Measurements from ENCODE around the gene PTPRM.

PTPRM gene

GRCh38 chr18:7600036-7600435 lies 32.9 kb downstream of the PTPRM start:
- DNase-seq (ENCODE audit: insufficient read length, low spot score) = no peak
- TF ChIP-seq POLR2A (IDR thresholded peaks at IDR 0.05; ENCODE audit: low read depth, low read length) = no peak
- no peak for FAIRE-seq

- DNase-seq (ENCODE audit: insufficient read length, low spot score) = no peak
- no peak for FAIRE-seq
- TF ChIP-seq POLR2A (IDR thresholded peaks at IDR 0.05; ENCODE audit: low read depth, low read length) = no peak
These were observed 33.6 kb downstream of the PTPRM start for GRCh38 chr18:7600528-7601245.

DNA sequence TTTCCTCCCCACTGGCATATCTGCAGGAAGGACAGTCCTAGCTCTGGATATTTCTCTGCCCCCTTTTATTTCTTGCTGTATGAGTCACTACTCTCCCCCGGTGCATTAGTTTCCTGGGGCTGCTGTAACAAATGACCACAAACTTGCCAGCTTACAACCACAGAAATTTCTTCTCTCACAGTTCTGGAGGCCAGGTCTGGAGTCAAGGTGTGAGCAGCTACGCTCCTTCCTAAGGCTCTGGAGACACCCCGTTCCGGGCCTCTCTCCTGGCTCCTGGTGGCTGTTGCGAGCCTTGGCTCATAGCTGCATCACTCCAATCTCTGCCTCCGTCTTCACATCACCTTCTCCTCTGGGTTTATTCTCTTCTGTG lies 34.1 kb downstream of the PTPRM start:
- peak; percentile 97 for FAIRE-seq
- TF ChIP-seq POLR2A (IDR thresholded peaks at IDR 0.05; ENCODE audit: low read depth, low read length) = no peak
- DNase-seq (ENCODE audit: insufficient read length, low spot score) = peak; percentile 32

DNA sequence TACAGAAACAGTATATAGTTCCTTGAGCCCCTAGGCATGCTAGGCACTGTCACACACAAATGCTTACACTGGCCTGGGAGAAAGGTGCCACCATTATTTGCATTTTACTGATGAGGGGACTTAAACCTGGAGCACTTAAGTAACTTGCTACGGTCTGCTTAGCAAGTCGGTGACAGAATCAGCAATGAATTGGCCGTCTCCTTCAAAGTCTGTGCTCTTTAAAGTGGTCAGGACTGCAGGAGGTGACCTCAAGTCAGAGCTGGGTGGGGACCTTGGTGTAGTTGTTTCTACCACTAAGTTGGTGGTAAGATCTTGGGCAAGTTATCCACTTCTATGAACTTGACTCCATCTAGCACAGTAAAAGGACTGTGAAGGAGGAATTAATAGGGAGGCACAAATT lies 34.8 kb downstream of the PTPRM start:
- no peak for DNase-seq (ENCODE audit: insufficient read length, low spot score)
- FAIRE-seq = no peak
- TF ChIP-seq POLR2A (IDR thresholded peaks at IDR 0.05; ENCODE audit: low read depth, low read length) = no peak

DNA sequence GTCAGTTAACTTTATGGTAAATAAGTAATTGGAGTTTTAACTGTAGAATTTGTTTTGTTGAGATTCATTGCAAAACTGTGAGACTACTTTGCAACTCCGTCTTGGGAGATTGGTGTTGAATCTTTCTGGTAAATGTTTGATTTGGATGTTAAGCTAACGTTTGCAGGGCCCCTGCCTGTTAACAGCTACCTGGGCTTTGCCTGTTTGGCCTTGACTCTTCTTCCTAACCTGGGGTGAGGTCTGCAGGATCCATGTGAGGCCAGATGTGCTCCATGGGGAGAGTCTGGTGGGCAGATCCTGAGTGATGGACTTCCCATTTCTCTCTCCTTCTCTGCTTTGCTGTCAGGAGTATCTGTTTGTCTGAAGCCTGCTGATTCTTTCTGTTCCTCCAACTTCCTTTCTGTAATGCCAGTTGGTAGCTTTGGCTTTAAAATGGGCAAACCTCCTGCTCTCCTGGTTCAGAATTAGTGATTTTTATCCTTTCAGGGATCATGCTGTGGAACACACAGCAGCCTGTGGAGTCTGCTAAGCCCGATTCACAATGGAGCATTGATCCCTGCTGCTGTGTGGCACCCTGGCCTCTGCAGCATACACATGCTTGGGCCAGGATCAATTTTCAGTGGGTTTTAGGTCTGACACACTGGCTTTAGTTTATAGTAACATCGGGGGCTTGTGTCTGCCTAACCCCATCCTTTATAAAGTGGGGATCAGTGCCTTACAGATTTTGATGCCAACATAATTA lies 36.3 kb downstream of the PTPRM start:
- TF ChIP-seq POLR2A (IDR thresholded peaks at IDR 0.05; ENCODE audit: low read depth, low read length) = no peak
- DNase-seq (ENCODE audit: insufficient read length, low spot score) (no peak), FAIRE-seq (no peak)

- FAIRE-seq = no peak
These were observed 37.2 kb downstream of the PTPRM start for GRCh38 chr18:7604361-7604760.

DNA sequence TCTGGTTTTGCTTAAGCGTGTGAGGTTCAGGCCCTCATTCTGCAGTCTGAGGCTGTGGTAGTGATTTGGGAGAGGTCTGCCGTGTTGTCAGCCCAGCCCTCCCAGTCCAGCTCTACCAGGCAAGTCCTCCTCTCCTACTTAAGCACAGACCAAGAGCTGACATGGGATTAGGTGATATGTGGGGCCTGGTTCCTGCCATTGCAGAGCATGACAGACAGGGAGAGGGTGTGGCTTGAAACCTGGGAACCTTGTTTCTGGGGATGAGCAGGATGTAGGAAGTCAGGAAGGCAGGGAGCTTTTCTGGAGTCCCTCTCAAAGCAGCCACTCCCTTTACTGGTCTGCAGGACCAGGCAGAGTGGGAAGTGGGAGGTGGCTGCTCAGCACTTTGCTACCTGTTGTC lies 38.6 kb downstream of the PTPRM start:
- DNase-seq (ENCODE audit: insufficient read length, low spot score) (no peak), FAIRE-seq (no peak)
- TF ChIP-seq POLR2A (IDR thresholded peaks at IDR 0.05; ENCODE audit: low read depth, low read length) = no peak

More at GRCh38 chr18:7604361-7604760, 37.2 kb downstream of the PTPRM start:
- no peak for TF ChIP-seq POLR2A (IDR thresholded peaks at IDR 0.05; ENCODE audit: low read depth, low read length)
- DNase-seq (ENCODE audit: insufficient read length, low spot score) = no peak

- FAIRE-seq = no peak
- TF ChIP-seq POLR2A (IDR thresholded peaks at IDR 0.05; ENCODE audit: low read depth, low read length) = no peak
- DNase-seq (ENCODE audit: insufficient read length, low spot score) = no peak
These were observed 40.5 kb downstream of the PTPRM start for GRCh38 chr18:7607540-7608173.

DNA sequence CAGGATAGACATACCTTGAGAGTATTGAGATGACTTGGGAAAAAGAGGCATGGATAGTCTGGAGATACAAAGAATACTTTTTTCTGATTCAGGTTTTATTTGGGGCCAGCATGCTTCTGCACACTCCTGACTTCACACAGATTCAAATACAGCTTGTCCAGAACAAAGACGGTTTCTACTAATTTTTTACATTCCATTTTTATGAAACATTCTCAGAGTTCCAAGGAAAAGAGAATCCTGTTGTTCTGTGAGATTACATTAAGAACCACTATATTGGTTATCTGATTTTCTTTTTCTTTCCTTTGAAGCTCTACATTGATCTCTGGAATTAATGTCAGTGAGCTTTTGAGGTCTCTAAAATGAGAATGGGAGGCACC lies 41.0 kb downstream of the PTPRM start:
- no peak for TF ChIP-seq POLR2A (IDR thresholded peaks at IDR 0.05; ENCODE audit: low read depth, low read length)
- no peak for FAIRE-seq

DNA sequence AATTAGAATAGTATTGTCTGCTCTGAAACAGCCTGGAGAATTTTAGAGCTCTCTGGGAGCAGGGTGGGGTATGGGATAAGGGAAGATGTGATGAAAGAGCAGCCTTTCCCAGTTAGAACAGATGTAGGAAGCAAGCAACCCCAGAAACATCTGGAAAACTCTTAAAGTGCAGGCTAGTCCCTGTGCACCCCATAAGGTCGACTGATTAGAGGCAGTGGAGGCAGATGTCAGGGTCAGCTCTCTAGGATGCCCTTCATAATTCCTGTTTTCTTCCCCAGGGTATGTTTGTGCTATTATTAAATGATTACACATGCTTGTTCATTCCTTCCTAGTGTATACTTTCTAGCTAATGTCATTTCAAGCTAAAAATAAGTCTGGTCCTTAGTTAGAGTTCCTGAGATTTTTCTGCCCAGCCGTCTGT lies 41.7 kb downstream of the PTPRM start:
- DNase-seq (ENCODE audit: insufficient read length, low spot score) (no peak), FAIRE-seq (no peak)
- TF ChIP-seq POLR2A (IDR thresholded peaks at IDR 0.05; ENCODE audit: low read depth, low read length) = no peak

More for the DNA sequence above, 41.0 kb downstream of the PTPRM start:
- DNase-seq (ENCODE audit: insufficient read length, low spot score) = no peak

GRCh38 chr18:7609617-7610016 lies 42.5 kb downstream of the PTPRM start:
- DNase-seq (ENCODE audit: insufficient read length, low spot score) (no peak), FAIRE-seq (no peak)
- TF ChIP-seq POLR2A (IDR thresholded peaks at IDR 0.05; ENCODE audit: low read depth, low read length) = no peak

DNA sequence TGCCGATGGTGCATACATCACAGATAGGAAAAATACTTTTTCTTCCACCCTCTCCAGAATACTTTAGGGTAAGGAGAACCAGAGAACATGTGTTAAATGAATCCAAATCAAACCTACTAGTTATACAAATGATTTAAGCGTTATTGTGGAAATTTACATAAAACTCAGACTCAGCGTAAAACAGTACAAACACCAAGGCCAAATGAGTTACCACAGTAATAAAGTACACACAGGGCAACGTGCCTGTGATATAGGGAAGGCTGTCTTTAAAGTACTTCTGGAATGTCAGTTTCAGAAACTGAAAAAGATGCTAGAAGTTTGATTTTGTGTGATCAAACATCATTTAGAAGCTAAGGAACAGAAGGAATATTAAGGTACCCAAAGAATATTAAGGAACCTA lies 46.9 kb downstream of the PTPRM start:
- FAIRE-seq = no peak
- DNase-seq (ENCODE audit: insufficient read length, low spot score) = no peak
- no peak for TF ChIP-seq POLR2A (IDR thresholded peaks at IDR 0.05; ENCODE audit: low read depth, low read length)

DNA sequence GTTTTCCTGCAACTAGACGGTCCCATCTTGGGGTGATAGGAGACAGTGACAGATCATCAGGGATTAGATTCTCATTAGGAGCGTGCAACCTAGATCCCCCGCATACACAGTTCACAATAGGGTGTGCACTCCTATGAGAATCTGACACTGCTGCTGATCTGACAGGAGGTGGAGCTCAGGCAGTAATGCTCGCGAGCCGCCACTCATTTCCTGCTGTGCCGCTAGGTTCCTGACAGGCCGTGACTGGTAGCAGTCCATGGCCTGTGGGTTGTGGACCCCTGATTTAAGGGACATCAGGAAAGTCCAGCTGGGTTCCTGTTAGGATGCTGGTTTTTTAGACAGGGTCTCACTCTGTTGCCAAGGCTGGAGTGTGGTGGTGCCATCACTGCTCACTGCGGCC lies 48.7 kb downstream of the PTPRM start:
- FAIRE-seq (no peak), DNase-seq (ENCODE audit: insufficient read length, low spot score) (no peak)
- no peak for TF ChIP-seq POLR2A (IDR thresholded peaks at IDR 0.05; ENCODE audit: low read depth, low read length)

DNA sequence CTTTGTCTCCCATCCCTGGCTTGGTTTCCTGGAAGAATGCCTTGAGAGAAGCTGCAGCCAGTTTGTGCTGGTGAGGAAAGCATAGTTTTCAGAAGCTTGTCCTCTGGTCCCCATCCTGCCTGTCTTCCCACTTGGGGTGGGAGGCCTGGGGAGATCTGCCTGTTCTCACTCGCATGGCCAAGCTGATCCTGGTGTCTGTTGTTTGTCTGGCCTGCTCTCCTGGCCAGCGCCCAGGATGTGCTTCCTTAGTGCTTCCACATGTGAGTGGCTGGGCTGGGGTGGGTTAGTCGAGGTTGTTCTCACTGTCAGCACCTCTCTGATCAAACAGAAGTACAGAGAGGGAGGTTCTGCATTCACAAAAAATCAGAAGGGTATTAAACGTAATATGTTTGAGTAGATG lies 49.5 kb downstream of the PTPRM start:
- DNase-seq (ENCODE audit: insufficient read length, low spot score) (no peak), FAIRE-seq (no peak)
- no peak for TF ChIP-seq POLR2A (IDR thresholded peaks at IDR 0.05; ENCODE audit: low read depth, low read length)
